ENCODE measurements around the gene TNC.

The TNC gene

DNA sequence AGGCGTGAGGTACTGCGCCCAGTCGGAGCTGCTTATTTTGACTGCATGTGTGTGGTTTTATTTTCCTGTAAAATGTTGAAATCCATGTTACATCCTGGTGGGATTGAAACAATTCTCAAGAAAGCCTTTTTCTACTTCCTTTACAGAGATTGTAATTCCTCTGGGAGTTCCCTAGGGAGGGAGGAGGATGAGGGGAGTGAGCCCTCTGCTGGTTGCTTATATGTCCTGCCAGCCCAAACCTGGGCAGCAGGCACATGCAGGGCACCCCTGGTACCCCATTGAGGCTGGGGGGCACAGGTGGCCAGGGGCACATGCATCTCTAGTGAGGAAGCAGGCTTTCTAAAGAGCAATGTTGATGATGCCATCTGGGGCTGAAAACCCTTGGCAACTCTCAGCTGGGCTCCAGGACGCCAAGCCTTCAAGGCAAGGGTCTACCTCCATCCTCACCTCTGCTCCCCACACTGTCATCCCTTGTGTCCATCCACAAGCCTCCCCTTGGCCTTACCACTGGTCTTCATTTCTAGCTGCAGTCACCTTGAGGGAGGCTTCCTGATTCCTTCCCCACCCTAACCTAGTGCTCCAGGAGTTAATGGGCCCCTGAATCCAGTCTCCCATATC is 102.8 kb downstream of the TNC start:
- in situ Hi-C loops (cut with MboI; ENCODE audit: low sequenced_read_pairs), result loop anchor here (10.0 to 25.0 kb wide), 3 partner anchors 100 to 603 kb away; partner anchors contain the start of gene TEX48

DNA sequence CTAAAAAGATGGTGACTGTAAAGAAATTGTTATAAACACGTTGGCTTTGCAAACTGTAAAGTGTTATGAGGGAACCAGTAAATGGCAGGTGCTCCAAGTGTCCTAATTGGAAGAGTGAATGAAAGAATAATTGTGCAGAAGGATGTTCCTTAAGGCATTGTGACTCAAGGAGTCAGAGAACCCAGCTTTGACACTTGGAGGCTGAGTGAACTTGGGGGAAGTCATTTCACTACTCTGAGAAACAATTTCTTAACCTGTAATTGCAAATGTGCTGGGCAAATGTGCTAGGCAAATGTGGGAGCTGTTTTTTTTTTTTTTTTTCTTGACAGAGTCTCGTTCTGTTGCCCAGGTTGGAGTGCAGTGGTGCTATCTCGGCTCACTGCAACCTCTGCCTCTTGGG is 103.5 kb downstream of the TNC start:
- in situ Hi-C loops (cut with MboI; ENCODE audit: low sequenced_read_pairs), result loop anchor here (5.0 to 25.0 kb wide), 4 partner anchors 100 to 602 kb away; partner anchors contain the start of gene TEX48

DNA sequence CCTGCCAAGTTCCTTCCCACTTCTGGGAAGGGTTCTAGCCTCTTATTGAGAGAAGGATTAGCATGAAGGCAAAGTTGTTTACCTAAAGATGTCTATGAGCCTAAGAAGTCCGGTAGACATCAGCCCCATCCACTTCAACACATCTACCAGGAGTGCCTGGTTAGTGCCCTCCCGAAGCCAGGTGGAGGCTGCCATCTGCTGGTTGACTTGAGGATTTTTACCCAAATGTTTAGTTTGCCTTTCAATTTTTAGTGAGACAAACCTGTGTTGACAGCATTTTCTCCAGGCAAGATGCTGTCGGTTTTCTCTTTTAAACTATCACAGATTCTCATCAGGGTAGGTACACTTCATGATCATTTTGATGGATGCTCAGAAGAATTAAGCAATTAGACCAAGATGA is 104.0 kb downstream of the TNC start:
- in situ Hi-C loops (cut with MboI; ENCODE audit: low sequenced_read_pairs), result loop anchor here (5.0 to 25.0 kb wide), 4 partner anchors 99 to 602 kb away; partner anchors contain the start of gene TEX48

DNA sequence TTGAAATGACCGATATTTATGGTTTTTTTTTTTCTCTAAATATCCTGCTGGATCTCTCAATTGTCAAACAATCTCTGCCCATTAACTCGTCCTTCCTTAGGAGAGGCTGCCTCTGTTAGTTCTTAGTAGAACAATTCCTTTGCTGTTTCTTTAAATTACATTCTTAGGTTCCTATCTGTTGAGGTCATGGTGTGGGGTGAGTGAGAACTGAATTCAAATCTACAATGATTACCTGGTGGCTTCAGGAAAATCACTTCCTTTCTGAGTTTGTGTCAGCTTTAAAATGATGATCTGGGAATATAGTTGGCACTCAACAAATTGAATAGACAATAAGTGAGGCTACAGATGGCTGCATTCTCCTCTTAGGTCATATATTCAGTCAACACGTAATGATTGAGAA is 105.5 kb downstream of the TNC start:
- in situ Hi-C loops (cut with MboI; ENCODE audit: low sequenced_read_pairs), result loop anchor here (5.0 to 25.0 kb wide), 4 partner anchors 98 to 600 kb away; partner anchors contain the start of gene TEX48

DNA sequence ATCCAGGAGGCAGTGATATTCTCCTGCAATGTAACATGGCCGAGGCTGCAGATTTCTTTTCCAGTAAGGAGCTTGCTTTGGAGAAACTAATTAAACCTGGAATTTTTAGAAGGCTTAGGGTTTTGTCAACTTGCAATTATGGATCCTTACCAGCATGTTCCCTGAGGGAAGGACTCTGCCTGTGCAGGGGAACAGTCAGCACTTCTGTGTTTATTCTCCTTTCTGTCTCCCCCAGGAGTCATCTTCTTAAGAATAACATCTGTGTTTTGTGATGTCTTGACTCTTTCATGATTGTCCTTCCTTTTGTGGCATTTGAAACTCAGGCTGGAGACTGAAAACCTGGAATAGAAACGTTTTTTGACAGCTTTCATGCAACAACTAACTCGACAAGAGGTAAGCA is 107.1 kb downstream of the TNC start:
- in situ Hi-C loops (cut with MboI; ENCODE audit: low sequenced_read_pairs), result loop anchor here (5.0 to 25.0 kb wide), 4 partner anchors 96 to 599 kb away; partner anchors contain the start of gene TEX48

DNA sequence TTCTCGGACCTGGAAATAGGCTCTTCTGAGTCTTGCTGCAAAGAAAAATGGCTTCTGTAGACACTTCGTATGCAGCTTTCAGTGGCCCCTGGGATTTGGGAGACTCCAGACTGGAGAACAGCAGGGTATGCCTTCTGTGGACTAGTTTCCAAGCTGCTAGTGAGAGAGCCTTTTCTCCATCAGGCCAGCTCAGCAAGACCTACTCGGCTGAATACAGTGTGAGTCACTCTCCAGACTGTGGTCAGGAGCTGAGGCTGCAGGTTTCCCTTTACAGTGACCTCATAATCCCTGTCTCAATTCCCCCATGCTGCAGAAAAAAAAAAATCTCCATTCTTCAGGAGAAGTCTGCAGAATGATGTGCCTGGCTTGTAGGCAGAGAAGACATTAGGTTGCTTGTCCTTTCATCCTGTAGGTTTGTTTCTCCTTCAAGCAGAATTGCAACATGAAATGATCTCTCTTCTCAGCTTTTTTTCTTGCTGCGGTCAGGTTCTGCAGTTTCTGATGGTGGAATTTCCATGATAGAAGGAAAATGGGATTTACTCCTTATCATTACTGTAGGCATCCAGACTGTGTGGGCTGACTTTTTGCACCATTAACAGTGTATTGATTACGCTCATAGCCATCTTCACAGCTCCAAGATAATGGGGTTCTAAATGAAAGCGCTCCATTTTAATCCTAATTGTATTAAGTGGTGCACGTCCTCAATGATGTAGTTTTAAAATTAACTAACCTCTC is 109.3 kb downstream of the TNC start:
- in situ Hi-C loops (cut with MboI; ENCODE audit: low sequenced_read_pairs), result loop anchor here (25.0 kb wide), 1 partner anchor 596 kb away; no protein-coding TSS in a partner anchor

DNA sequence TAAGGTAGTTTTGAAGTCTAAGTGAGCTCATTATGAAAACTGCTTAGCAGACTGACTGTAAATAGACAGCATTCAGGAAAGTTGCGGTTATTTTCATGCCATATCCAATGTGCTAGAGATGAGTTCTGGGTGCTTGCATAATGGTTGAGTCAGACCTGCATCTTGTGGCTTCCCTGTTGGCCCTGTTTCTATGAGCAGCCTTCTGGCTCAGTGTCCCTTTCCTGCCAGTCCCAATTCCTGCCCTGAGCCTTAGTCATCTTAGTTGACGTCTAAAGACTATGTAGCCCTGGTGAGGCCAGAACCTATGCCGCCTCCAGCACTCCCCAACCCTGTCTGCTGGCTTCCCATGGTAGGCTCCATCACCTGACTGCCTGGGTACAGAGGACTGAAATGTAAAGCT is 111.3 kb downstream of the TNC start:
- in situ Hi-C loops (cut with MboI; ENCODE audit: low sequenced_read_pairs), result loop anchor here (25.0 kb wide), 1 partner anchor 594 kb away; no protein-coding TSS in a partner anchor

DNA sequence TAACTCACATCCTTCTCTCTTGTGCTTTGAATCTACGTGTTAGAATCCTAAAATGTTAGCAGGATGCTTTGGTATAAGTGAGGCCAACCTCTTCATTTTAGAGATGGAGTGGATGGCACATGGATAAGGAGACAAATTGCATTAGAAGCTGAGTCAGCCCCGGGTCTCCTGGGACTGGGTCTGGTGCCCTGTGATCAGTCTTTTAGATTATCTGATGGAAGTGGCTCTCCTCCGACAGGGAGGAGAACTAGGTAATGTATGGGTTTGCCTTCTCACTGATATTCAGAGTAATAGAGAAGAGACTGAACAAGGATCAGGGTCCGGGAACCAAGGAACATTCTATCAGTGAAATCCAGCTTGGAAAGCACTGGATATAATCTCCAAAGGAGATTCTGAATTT is 112.6 kb downstream of the TNC start:
- in situ Hi-C loops (cut with MboI; ENCODE audit: low sequenced_read_pairs), result loop anchor here (25.0 kb wide), 1 partner anchor 593 kb away; no protein-coding TSS in a partner anchor

DNA sequence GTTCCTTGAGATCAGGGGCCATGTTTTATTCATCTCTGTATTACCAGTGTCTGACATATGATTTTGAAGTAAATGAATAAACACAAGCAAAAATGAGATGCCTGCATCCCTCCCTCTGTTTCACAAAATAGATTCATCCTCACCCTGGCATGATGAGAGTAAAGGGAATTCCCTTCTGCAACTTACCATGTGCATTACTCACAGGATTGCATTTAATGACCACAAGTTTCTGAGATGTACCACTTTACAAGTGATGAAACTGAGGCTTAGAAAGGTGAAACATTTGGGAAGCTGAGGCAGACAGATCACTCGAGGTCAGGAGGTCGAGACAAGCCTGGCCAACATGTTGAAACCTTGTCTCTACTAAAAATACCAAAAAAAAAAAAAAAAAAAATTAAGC is 113.4 kb downstream of the TNC start:
- in situ Hi-C loops (cut with MboI; ENCODE audit: low sequenced_read_pairs), result loop anchor here (25.0 kb wide), 1 partner anchor 592 kb away; no protein-coding TSS in a partner anchor

DNA sequence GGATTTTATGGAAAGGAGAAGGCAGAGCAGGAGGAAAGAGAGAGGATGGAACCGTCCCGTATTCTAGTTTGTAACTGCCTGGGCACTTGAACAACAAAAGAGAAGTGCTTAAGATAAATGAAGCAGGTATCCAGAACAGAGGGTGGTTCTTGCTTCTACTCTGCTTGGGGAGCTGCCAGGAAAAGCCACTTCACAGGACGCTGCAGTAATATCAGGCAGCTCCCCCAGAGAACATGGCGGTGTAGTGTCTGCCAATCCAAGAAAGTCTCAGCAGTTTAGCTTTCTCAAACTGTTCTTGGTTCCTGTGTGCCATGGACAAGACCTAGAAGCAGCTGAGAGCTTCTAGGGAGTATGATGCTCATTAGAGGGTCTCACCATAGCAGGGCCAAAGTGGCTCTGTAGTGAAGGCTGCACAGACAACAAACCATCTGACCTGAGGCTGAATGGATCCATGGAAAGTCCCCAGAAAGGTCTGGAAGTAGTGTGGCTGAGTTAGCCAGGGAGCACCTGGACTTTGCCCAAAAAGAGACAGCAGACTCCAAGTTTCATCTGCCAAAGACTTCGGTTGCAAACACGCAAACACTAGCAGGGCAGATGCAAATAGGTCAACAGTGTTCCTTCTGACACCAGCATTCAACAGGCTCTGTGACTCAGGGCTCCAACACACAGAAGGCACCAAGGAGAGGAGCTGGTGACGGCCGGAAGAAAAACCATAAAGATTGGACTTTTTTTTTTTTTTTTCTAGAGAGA is 115.4 kb downstream of the TNC start:
- in situ Hi-C loops (cut with MboI; ENCODE audit: low sequenced_read_pairs), result loop anchor here (25.0 kb wide), 1 partner anchor 590 kb away; no protein-coding TSS in a partner anchor

DNA sequence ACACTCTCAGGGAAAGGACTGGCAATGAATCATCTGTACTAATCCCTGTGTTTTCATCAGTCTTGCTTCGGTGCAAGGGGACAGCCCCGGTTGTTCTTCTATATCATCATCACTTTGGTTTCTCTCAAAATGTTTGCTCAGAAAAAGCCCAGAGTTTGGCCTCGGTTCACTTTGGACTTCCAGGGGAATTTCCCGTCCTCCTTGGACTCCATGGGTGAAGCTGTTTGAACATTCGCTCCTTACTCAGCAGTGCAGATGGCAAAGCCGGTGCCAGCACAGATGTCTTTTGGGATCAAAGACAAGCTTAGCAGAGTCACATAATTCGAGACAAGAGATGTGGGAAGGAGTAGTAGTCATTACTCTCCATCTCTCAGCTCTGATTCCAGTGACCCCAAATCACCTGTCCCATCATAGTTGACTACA is 117.7 kb downstream of the TNC start:
- in situ Hi-C loops (cut with MboI; ENCODE audit: low sequenced_read_pairs), result loop anchor here (25.0 kb wide), 1 partner anchor 588 kb away; no protein-coding TSS in a partner anchor

DNA sequence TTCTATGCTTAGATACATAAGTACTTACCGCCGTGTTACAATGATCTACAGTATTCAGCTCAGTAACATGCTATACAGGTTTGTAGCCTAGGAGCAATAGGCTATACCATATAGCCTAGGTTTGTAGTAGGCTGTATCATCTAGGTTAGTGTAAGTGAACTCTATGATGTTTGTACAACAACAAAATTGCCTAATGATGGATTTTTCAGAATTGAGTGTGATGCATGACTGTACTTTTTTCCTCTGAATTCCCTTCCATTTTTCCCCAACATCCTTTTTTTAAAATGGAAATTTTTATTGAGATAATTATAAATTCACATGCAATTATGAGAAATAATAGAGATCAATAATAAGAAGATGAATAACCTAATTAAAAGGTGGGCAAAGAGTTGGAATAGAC is 119.6 kb downstream of the TNC start:
- in situ Hi-C loops (cut with MboI; ENCODE audit: low sequenced_read_pairs), result no loop called here

DNA sequence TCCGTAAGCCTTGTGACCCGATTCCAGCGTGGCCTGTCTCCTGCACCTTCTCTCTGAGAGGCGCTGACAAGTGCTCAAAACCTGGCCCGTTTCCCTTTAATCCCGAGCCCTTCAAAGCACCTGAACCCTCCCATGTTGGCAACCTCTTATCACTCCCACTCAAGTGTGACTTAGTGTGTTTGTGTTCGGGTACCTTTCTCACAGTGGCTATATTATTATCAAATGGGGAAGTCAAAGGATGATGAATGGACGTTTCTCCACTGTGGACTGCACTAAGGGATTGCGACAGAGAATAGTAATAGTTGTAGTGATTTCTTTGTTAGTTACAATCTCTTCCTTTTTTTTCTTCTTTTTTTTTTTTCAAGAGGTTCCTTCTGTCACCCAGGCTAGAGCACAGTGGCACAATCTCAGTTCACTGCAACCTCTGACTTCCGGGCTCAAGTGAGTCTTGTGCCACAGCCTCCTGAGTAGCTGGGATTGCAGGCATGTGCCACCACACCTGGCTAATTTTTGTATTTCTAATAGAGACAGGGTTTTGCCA is 122.2 kb downstream of the TNC start:
- in situ Hi-C loops (cut with MboI; ENCODE audit: low sequenced_read_pairs), result no loop called here

DNA sequence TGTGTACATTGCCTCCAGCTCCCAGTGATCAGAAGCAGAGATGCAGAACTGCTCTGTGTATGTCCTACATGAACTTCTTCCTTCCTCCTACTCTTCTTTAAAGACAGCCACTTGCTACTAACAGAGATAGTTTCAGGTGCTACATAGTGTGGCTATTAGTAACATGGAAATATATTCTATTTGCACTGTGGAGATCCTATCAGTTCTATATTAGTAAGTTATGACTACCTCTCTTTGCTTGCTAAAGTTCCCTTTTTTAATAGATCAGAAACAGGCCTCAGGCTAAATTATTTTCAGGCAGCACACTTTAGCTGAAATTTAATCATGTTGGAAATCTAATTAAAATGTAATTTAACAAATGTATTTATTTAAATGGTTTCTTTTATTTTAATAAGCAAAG is 123.2 kb downstream of the TNC start:
- in situ Hi-C loops (cut with MboI; ENCODE audit: low sequenced_read_pairs), result no loop called here

DNA sequence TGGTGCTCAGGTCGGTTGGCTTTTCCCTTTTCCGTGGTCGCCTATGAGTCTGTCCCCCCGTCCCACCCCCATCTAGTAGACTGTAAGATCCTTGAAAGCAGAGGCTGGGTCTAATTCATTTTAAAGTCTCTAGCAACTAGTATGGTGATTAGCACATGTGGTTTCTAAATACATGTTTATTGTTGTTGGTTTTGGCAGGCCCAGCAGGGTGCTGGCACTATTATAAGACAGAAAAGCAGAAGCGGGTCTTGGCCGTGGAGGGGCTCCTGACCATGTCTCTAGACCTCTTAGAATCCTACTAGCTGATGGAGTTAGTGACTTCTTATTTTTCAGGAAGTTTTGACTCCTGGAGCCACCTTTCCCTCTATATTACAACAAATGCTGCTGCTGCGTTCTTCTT is 126.1 kb downstream of the TNC start:
- in situ Hi-C loops (cut with MboI; ENCODE audit: low sequenced_read_pairs), result no loop called here

DNA sequence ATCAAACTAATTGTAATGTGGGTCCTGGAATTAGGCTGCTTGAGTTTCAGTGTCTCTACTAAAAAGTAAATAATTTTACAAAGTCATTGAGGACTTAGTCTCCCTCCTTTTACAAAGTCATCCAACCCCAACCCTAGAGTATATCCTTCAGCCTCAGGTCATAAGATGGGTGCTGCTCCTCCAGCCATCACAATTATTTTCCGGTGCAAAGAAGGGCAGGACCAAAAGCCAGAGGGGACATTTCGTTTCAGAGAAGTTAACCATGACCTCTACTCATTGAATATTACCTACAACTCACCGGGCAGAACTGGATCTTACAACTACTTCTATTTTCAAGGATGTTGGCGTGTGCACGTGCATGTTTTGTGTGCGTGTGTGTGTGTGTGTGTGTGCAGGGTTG is 127.1 kb downstream of the TNC start:
- in situ Hi-C loops (cut with MboI; ENCODE audit: low sequenced_read_pairs), result no loop called here

DNA sequence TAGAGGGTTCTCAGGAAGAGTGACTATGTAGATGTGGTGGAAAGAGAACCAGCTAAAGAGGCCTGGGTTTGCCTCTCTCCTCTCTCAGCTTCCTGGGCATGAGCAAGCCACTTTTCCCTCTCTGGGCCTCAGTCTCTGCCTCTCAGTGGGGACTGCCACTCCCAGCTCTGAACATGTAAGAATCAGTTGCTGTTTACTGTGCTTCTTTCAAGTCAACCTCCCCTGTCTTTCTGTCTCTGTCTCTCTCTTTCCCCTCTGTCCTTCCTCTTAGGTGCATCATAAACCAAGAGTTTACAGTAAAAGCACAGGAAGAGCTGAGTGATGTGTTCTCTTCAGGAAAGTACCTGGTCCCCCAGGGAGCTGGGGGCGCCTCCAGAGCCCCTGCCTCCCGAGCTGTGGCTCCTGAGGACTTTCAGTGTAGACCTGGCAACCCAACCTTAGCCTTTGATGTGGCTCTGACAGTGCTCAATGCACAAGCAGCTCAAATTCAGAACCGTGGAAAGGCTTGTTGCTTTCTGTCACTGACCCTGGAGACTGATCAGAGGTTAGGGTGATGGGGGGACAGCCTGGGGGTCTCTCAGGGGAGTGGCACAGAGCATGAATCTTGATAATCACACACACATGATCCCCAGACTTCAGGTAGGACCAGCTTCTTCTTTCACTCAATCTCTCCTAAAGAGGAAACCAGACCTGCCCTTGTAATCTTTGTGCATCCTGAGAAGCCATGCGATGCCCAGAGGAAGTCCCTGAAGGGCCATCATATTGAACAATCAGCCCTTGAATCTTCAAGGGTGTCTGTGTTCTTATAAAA is 128.2 kb downstream of the TNC start:
- in situ Hi-C loops (cut with MboI; ENCODE audit: low sequenced_read_pairs), result no loop called here

DNA sequence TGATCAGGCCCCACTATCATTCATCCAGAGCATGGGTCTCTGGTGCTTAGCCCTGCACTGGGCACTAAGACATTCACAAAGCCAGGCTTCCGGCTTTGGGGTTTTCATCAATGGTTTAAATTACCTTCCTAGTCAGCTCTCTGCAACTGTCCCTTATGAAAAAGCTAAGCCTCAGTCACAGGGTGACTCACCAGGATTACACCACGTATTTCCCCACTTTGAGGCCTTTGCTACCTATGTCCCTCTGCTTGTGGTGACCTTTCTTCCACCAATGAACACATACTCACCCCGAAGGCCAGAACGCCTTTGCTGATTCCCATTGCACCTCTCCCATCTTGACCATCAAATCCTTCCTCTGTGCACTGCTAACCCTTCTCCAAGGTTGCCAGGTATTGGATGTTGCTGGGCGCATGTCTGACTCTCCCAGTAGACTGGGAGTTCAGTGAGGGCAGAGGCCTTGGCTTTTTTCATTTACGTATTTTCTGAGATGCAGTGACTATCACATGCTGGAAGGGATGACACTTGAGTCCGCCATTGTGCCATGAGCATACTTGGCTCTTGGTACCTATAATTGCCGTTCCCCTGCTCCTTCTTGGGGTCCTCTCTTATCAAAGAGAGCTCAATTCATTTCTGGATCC is 128.9 kb downstream of the TNC start:
- in situ Hi-C loops (cut with MboI; ENCODE audit: low sequenced_read_pairs), result no loop called here

DNA sequence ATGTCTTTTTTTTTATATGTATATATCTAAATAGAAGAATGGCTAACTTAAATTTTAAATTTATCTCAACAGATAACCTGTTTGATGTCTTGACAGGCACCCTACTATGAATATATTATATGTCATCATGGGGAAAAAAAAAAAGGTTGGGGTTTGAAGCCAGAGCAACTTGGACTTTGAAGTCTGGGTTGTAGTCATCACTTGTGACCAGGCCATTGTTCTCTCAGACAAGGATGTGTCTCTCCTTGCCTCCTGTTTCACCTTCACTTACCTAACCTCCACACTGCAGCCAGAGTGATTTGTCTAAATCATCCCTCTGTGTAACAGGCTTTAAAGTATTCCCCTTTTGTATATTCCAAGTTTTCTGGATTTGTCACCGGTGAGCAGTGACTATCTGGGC is 130.8 kb downstream of the TNC start:
- in situ Hi-C loops (cut with MboI; ENCODE audit: low sequenced_read_pairs), result no loop called here

Data from HL-60/S4 (cell line).